ENCODE data around the gene TEAD1. TPM values are rescaled to one million over a fixed set of nuclear protein-coding genes. Genes with fewer than 3 reads are reported as not detected.

The TEAD1 gene
- total and polyA plus RNA-seq, 9 donors = 20.0 to 84.1 (median 67.6) TPM

- Histone ChIP-seq H3K27ac (peak overlapping the region in 1 of 2 donors; percentile 24), H3K27me3 (no peaks in the 10 kb centered on the region), H3K4me1 (ENCODE audit: insufficient read depth) (peaks cover 27% of the 10 kb centered on the region), H3K4me3 (no peak overlapping the region), H3K9me3 (no peaks in the 10 kb centered on the region), H3K36me3 (no peaks in the 10 kb centered on the region)
- WGBS, 3 donors = 9 to 34% (median 14%) methylated on average over 2 of the region's 2 CpGs
- TF ChIP-seq EP300 (IDR thresholded peaks at IDR 0.05) (no peak), CTCF (IDR thresholded peaks at IDR 0.05) (no peak), POLR2A (IDR thresholded peaks at IDR 0.05) (no peak)
- intact Hi-C loops (cut with DNase I) = no loop called here
- DNase-seq = no peak
These were observed 118.8 kb downstream of the TEAD1 start for GRCh38 chr11:12793065-12793464.

DNA sequence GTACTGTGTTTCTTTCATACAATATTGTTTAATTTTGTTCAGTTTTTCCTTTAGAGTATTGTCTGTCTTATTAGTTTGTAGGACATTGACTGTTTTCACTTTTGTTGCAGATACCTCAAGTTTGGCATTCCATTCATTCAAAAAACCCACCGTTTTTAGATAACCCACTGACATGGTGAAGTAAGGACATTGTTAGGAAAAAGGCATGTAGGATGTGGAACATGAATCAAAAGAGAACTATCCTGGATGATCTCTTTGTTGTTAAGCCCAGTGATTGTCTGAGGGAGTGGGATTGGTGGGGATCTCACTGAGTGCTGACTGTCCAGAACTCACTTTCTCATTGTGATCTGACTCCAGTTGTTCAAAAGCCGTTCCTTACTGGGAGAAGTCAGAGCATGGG lies 119.3 kb downstream of the TEAD1 start:
- Histone ChIP-seq H3K36me3 (no peaks in the 10 kb centered on the region), H3K27me3 (no peaks in the 10 kb centered on the region), H3K4me1 (ENCODE audit: insufficient read depth) (peaks cover 28% of the 10 kb centered on the region), H3K27ac (no peak overlapping the region), H3K9me3 (no peaks in the 10 kb centered on the region), H3K4me3 (no peak overlapping the region)
- TF ChIP-seq EP300 (IDR thresholded peaks at IDR 0.05) (no peak), CTCF (IDR thresholded peaks at IDR 0.05) (no peak), POLR2A (IDR thresholded peaks at IDR 0.05) (no peak)
- intact Hi-C loops (cut with DNase I) = no loop called here
- DNase-seq = no peak
- WGBS, 3 donors = 42 to 53% (median 46%) methylated on average over 2 of the region's 2 CpGs

DNA sequence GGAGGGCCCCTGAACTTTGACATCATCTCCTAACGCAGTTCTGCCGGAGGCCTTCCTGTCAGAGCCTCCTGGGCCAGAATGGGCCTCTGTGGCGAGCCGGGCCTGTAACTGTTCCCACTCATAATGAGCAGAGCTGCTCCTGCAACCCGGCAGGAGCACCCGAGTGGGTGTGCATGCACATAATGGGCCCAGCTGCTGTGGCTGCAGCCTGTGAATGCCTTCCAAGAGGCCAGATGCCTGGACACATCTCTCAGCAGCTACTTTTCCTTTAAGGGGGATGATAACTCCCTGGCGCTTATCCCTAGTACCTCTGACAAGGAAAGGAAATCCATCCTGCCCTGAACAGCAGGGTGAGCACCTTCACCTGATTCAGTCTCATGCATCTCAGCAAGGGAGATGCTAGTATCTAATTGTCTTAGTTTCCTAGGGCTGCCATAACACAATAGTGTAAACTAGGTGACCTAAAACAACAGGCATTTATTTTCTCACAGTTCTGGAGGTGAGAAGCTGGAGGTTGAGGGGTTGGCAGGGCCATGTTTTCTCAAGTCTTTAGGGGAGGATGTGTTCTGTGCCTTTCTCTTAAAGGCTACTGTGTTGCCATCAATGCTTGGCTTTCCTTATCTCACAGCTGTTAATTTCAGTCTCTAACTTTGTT lies 120.5 kb downstream of the TEAD1 start:
- intact Hi-C loops (cut with DNase I) = no loop called here
- Histone ChIP-seq H3K36me3 (no peaks in the 10 kb centered on the region), H3K9me3 (no peaks in the 10 kb centered on the region), H3K4me3 (no peak overlapping the region), H3K27ac (no peak overlapping the region), H3K27me3 (no peaks in the 10 kb centered on the region), H3K4me1 (ENCODE audit: insufficient read depth) (peaks cover 27% of the 10 kb centered on the region)
- no peak for DNase-seq
- 48 to 63% (median 62%) methylated on average over 7 of the region's 7 CpGs for WGBS, 3 donors
- TF ChIP-seq CTCF (IDR thresholded peaks at IDR 0.05) = no peak
- no peak for TF ChIP-seq EP300 (IDR thresholded peaks at IDR 0.05)
- TF ChIP-seq POLR2A (IDR thresholded peaks at IDR 0.05) = no peak

DNA sequence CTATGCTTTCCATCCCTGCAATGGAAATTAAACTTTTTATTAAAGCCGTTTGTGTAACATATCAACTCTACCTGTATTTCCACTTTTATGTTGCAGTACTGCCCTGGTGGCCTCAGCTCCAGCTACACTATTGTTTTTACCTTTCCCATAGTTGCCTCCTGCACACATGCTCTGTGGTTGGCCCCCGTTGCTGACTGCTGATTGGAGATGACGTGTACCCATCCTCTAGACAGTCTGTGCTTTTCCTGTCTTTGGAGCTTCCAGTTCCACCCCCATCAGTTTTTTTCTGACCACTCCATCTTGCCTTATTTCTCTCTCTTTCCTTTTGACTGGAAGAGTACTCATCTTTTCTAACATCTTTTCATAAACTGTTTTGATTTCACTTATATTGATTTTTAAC lies 123.8 kb downstream of the TEAD1 start:
- intact Hi-C loops (cut with DNase I) = no loop called here
- Histone ChIP-seq H3K9me3 (no peaks in the 10 kb centered on the region), H3K4me1 (ENCODE audit: insufficient read depth) (peaks cover 29% of the 10 kb centered on the region), H3K27me3 (no peaks in the 10 kb centered on the region), H3K36me3 (no peaks in the 10 kb centered on the region), H3K27ac (no peak overlapping the region), H3K4me3 (no peak overlapping the region)
- DNase-seq = no peak
- no peak for TF ChIP-seq POLR2A (IDR thresholded peaks at IDR 0.05)
- TF ChIP-seq EP300 (IDR thresholded peaks at IDR 0.05) = no peak
- no peak for TF ChIP-seq CTCF (IDR thresholded peaks at IDR 0.05)
- 94 to 96% (median 95%) methylated on average over 3 of the region's 3 CpGs for WGBS, 3 donors
